Activated T-helper 17 cell treated with anti-CD3 and anti-CD28 coated beads, Interleukin-2, amount 50 U/mL, for 72 hours (primary cell): ENCODE results near the gene CFD. TPM values are rescaled to one million over a fixed set of nuclear protein-coding genes. Genes with fewer than 3 reads are reported as not detected.
A peak's percentile ranks its signal among the peaks of the same experiment; 100 is the strongest.

Experiments used
- ATAC-seq: fragments of 150-1000 bp; cut with Tn5 transposase; replicated peaks from 2 replicates; pipeline ENCODE4 v1.10.0; 2021; ENCODE audit warnings: mild to moderate bottlenecking, moderate library complexity
- H3K27ac Mint-ChIP-seq: one replicate; pipeline ENCODE4 v1.8.0; 2022; ENCODE audit warnings: mixed read lengths
- H3K27me3 Mint-ChIP-seq: one replicate; pipeline ENCODE4 v1.8.0; 2022; ENCODE audit warnings: mixed read lengths
- H3K36me3 Mint-ChIP-seq: one replicate; pipeline ENCODE4 v1.8.0; 2022; ENCODE audit warnings: low read depth, mild to moderate bottlenecking, mixed read lengths
- H3K4me1 Mint-ChIP-seq: one replicate; pipeline ENCODE4 v1.8.0; 2022; ENCODE audit warnings: mixed read lengths
- H3K4me3 Mint-ChIP-seq: one replicate; pipeline ENCODE4 v1.8.0; 2022; ENCODE audit warnings: mild to moderate bottlenecking, mixed read lengths
- H3K9me3 Mint-ChIP-seq: one replicate; pipeline ENCODE4 v1.8.0; 2022; ENCODE audit warnings: mixed read lengths
- total RNA-seq, 2 donors: library from RNA; stranded (reverse); gene quantifications; one replicate each; pipeline ENCODE4 v1.2.3, GENCODE V29; 2022

CFD gene
- total RNA-seq, 2 donors from 2014 or later = 0.40 to 0.89 TPM

GRCh38 chr19:892243-892893 lies 32.9 kb downstream of the CFD start:
- Mint-ChIP-seq H3K27ac (peak overlapping the region; percentile 99), H3K27me3 (no peaks in the 10 kb centered on the region), H3K4me3 (peak overlapping the region; percentile 85), H3K36me3 (peaks cover 38% of the 10 kb centered on the region), H3K4me1 (peaks cover 5% of the 10 kb centered on the region), H3K9me3 (no peaks in the 10 kb centered on the region)
- ATAC-seq = no peak

- no peaks in the 10 kb centered on the region for H3K27me3 Mint-ChIP-seq
- H3K4me1 Mint-ChIP-seq = peaks cover 5% of the 10 kb centered on the region
- ATAC-seq = peak; percentile 94
- H3K36me3 Mint-ChIP-seq = peaks cover 38% of the 10 kb centered on the region
- no peaks in the 10 kb centered on the region for H3K9me3 Mint-ChIP-seq
- peak within 1 kb of the TSS; percentile 85 for H3K4me3 Mint-ChIP-seq
- H3K27ac Mint-ChIP-seq = peak within 1 kb of the TSS; percentile 99
Measured at GRCh38 chr19:892894-893689, 33.6 kb downstream of the CFD start, which contains the start of the genes MED16 and RNU6-9. Gene MED16 (minus strand): TSS chr19:893187. CDS start chr19:891131, 2,056 bp downstream. Gene RNU6-9 (plus strand): TSS chr19:893484.

- Mint-ChIP-seq H3K4me1 (peaks cover 5% of the 10 kb centered on the region), H3K27ac (no peak overlapping the region), H3K4me3 (no peak overlapping the region), H3K9me3 (no peaks in the 10 kb centered on the region), H3K27me3 (no peaks in the 10 kb centered on the region), H3K36me3 (peaks cover 54% of the 10 kb centered on the region)
- ATAC-seq = no peak
Measured at GRCh38 chr19:896434-896833, 37.0 kb downstream of the CFD start.

- Mint-ChIP-seq H3K27ac (no peak overlapping the region), H3K27me3 (no peaks in the 10 kb centered on the region), H3K4me3 (no peak overlapping the region), H3K36me3 (peaks cover 57% of the 10 kb centered on the region), H3K9me3 (no peaks in the 10 kb centered on the region), H3K4me1 (peaks cover 5% of the 10 kb centered on the region)
- no peak for ATAC-seq
Measured at GRCh38 chr19:896999-897398, 37.5 kb downstream of the CFD start.

GRCh38 chr19:897442-898039 lies 38.1 kb downstream of the CFD start:
- ATAC-seq = no peak

GRCh38 chr19:898663-899062 lies 39.2 kb downstream of the CFD start:
- Mint-ChIP-seq H3K27ac (no peak overlapping the region), H3K4me3 (no peak overlapping the region), H3K27me3 (no peaks in the 10 kb centered on the region), H3K9me3 (no peaks in the 10 kb centered on the region), H3K36me3 (peaks cover 59% of the 10 kb centered on the region), H3K4me1 (no peaks in the 10 kb centered on the region)
- no peak for ATAC-seq

More at GRCh38 chr19:897442-898039, 38.1 kb downstream of the CFD start:
- Mint-ChIP-seq H3K4me1 (peaks cover 5% of the 10 kb centered on the region), H3K27ac (no peak overlapping the region), H3K36me3 (peaks cover 62% of the 10 kb centered on the region), H3K27me3 (no peaks in the 10 kb centered on the region), H3K9me3 (no peaks in the 10 kb centered on the region), H3K4me3 (no peak overlapping the region)

- Mint-ChIP-seq H3K4me3 (no peak overlapping the region), H3K27ac (no peak overlapping the region), H3K27me3 (no peaks in the 10 kb centered on the region), H3K9me3 (no peaks in the 10 kb centered on the region), H3K36me3 (peaks cover 65% of the 10 kb centered on the region), H3K4me1 (no peaks in the 10 kb centered on the region)
- ATAC-seq = no peak
Measured at GRCh38 chr19:899336-900042, 40.0 kb downstream of the CFD start.

- no peaks in the 10 kb centered on the region for H3K9me3 Mint-ChIP-seq
- H3K27ac Mint-ChIP-seq = no peak overlapping the region
- H3K4me1 Mint-ChIP-seq = no peaks in the 10 kb centered on the region
- peaks cover 68% of the 10 kb centered on the region for H3K36me3 Mint-ChIP-seq
- peak; percentile 38 for ATAC-seq
- no peaks in the 10 kb centered on the region for H3K27me3 Mint-ChIP-seq
- H3K4me3 Mint-ChIP-seq = no peak overlapping the region
Measured at GRCh38 chr19:900043-900301, 40.5 kb downstream of the CFD start.

GRCh38 chr19:900302-901111 lies 41.0 kb downstream of the CFD start:
- H3K4me1 Mint-ChIP-seq = no peaks in the 10 kb centered on the region
- no peak overlapping the region for H3K27ac Mint-ChIP-seq
- H3K4me3 Mint-ChIP-seq = no peak overlapping the region
- peaks cover 68% of the 10 kb centered on the region for H3K36me3 Mint-ChIP-seq
- no peaks in the 10 kb centered on the region for H3K27me3 Mint-ChIP-seq
- peak; percentile 67 for ATAC-seq
- no peaks in the 10 kb centered on the region for H3K9me3 Mint-ChIP-seq

- no peak overlapping the region for H3K27ac Mint-ChIP-seq
- ATAC-seq = no peak
- H3K36me3 Mint-ChIP-seq = peaks cover 64% of the 10 kb centered on the region
- no peaks in the 10 kb centered on the region for H3K4me1 Mint-ChIP-seq
- no peak overlapping the region for H3K4me3 Mint-ChIP-seq
- H3K27me3 Mint-ChIP-seq = no peaks in the 10 kb centered on the region
- no peaks in the 10 kb centered on the region for H3K9me3 Mint-ChIP-seq
Measured at GRCh38 chr19:901216-902092, 42.0 kb downstream of the CFD start.

- no peaks in the 10 kb centered on the region for H3K27me3 Mint-ChIP-seq
- no peak for ATAC-seq
- no peak overlapping the region for H3K4me3 Mint-ChIP-seq
- H3K4me1 Mint-ChIP-seq = no peaks in the 10 kb centered on the region
- H3K36me3 Mint-ChIP-seq = peaks cover 59% of the 10 kb centered on the region
- no peaks in the 10 kb centered on the region for H3K9me3 Mint-ChIP-seq
- H3K27ac Mint-ChIP-seq = no peak overlapping the region
Measured at GRCh38 chr19:902093-902370, 42.6 kb downstream of the CFD start.

- Mint-ChIP-seq H3K4me3 (no peak overlapping the region), H3K27me3 (no peaks in the 10 kb centered on the region), H3K9me3 (no peaks in the 10 kb centered on the region), H3K4me1 (no peaks in the 10 kb centered on the region), H3K36me3 (peaks cover 53% of the 10 kb centered on the region), H3K27ac (no peak overlapping the region)
- ATAC-seq = no peak
Measured at GRCh38 chr19:902446-903226, 43.2 kb downstream of the CFD start.

GRCh38 chr19:903266-903797 lies 43.9 kb downstream of the CFD start:
- Mint-ChIP-seq H3K27ac (no peak overlapping the region), H3K36me3 (peaks cover 47% of the 10 kb centered on the region), H3K4me1 (no peaks in the 10 kb centered on the region), H3K9me3 (no peaks in the 10 kb centered on the region), H3K27me3 (no peaks in the 10 kb centered on the region), H3K4me3 (no peak overlapping the region)
- no peak for ATAC-seq
